ENCODE results near the gene PROCA1. TPM values are rescaled to one million over a fixed set of nuclear protein-coding genes. Genes with fewer than 3 reads are reported as not detected.

The PROCA1 gene
- total RNA-seq: 1 to 10 TPM; 6.1 to 9.0 TPM

- ATAC-seq (peak; percentile 49), DNase-seq (peak; percentile 68)
- Mint-ChIP-seq H3K27ac (peak within 1 kb of the TSS; percentile 93), H3K36me3 (peaks cover 3% of the 10 kb centered on the region), H3K9me3 (ENCODE audit: low read depth) (no peaks in the 10 kb centered on the region), H3K27me3 (peaks cover 24% of the 10 kb centered on the region), H3K4me3 (peak within 1 kb of the TSS; percentile 81), H3K4me1 (peaks cover 17% of the 10 kb centered on the region)
- CTCF ChIA-PET: interaction anchor here (0.8 to 5.3 kb wide), 11 partner anchors 8 to 67 kb away, joined by 3 to 52 read pairs (median 9); partner anchors contain the start of genes BLTP2, NEK8, RPL23A and SDF2
Measured at GRCh38 chr17:28711723-28712031, at the start of gene PROCA1. TSS of gene PROCA1 (minus strand) at chr17:28711888. CDS start at chr17:28711660, 228 bp downstream.

GRCh38 chr17:28760601-28761562 lies 49.2 kb upstream of the PROCA1 start:
- Mint-ChIP-seq H3K36me3 (peaks cover 19% of the 10 kb centered on the region), H3K9me3 (ENCODE audit: low read depth) (no peaks in the 10 kb centered on the region), H3K4me1 (peaks cover 37% of the 10 kb centered on the region), H3K27me3 (no peaks in the 10 kb centered on the region), H3K4me3 (no peak overlapping the region), H3K27ac (no peak overlapping the region)
- CTCF ChIA-PET: interaction anchor here (1.2 to 7.2 kb wide), 8 partner anchors 9 to 193 kb away, joined by 3 to 98 read pairs (median 4); partner anchors contain the start of genes DHRS13, FAM222B, FLOT2 and NEK8
- DNase-seq: no peak
- no peak for ATAC-seq

- Mint-ChIP-seq H3K4me1 (peaks cover 27% of the 10 kb centered on the region), H3K4me3 (no peak overlapping the region), H3K27ac (no peak overlapping the region), H3K9me3 (ENCODE audit: low read depth) (no peaks in the 10 kb centered on the region), H3K27me3 (no peaks in the 10 kb centered on the region), H3K36me3 (peaks cover 17% of the 10 kb centered on the region)
- CTCF ChIA-PET: interaction anchor here (7.2 kb wide), 1 partner anchor 8 kb away, joined by 98 read pairs; no protein-coding TSS in a partner anchor
- no peak for DNase-seq
- ATAC-seq: no peak
Measured at GRCh38 chr17:28759256-28759865, 47.7 kb upstream of the PROCA1 start.

GRCh38 chr17:28758411-28759121 lies 46.9 kb upstream of the PROCA1 start:
- Mint-ChIP-seq H3K36me3 (peaks cover 15% of the 10 kb centered on the region), H3K27me3 (no peaks in the 10 kb centered on the region), H3K4me3 (no peak overlapping the region), H3K9me3 (ENCODE audit: low read depth) (no peaks in the 10 kb centered on the region), H3K4me1 (peaks cover 23% of the 10 kb centered on the region), H3K27ac (no peak overlapping the region)
- CTCF ChIA-PET: interaction anchor here (1.6 to 1.9 kb wide), 2 partner anchors 10 to 31 kb away, joined by 5 to 10 read pairs; no protein-coding TSS in a partner anchor
- ATAC-seq (no peak), DNase-seq (no peak)

- CTCF ChIA-PET: interaction anchor here (1.0 to 1.3 kb wide), 3 partner anchors 8 to 197 kb away, joined by 3 to 9 read pairs (median 4); no protein-coding TSS in a partner anchor
- ATAC-seq: no peak
- peaks cover 14% of the 10 kb centered on the region for H3K36me3 Mint-ChIP-seq
- no peak for DNase-seq
- H3K27me3 Mint-ChIP-seq: no peaks in the 10 kb centered on the region
- H3K27ac Mint-ChIP-seq: no peak overlapping the region
- no peak overlapping the region for H3K4me3 Mint-ChIP-seq
- H3K4me1 Mint-ChIP-seq: peaks cover 4% of the 10 kb centered on the region
- no peaks in the 10 kb centered on the region for H3K9me3 Mint-ChIP-seq (ENCODE audit: low read depth)
Measured at GRCh38 chr17:28756049-28756804, 44.5 kb upstream of the PROCA1 start.

- Mint-ChIP-seq H3K4me3 (no peak overlapping the region), H3K36me3 (peaks cover 12% of the 10 kb centered on the region), H3K9me3 (ENCODE audit: low read depth) (no peaks in the 10 kb centered on the region), H3K27ac (no peak overlapping the region), H3K4me1 (peaks cover 2% of the 10 kb centered on the region), H3K27me3 (no peaks in the 10 kb centered on the region)
- DNase-seq (no peak), ATAC-seq (no peak)
- CTCF ChIA-PET: interaction anchor here (1.2 to 1.3 kb wide), 2 partner anchors 9 to 28 kb away, joined by 4 to 9 read pairs; no protein-coding TSS in a partner anchor
Measured at GRCh38 chr17:28755486-28755885, 43.8 kb upstream of the PROCA1 start.

GRCh38 chr17:28751600-28752366 lies 40.1 kb upstream of the PROCA1 start:
- peaks cover 5% of the 10 kb centered on the region for H3K36me3 Mint-ChIP-seq
- ATAC-seq: no peak
- H3K27ac Mint-ChIP-seq: no peak overlapping the region

GRCh38 chr17:28750178-28751047 lies 38.7 kb upstream of the PROCA1 start:
- Mint-ChIP-seq H3K36me3 (peaks cover 5% of the 10 kb centered on the region), H3K4me3 (no peak overlapping the region), H3K27ac (no peak overlapping the region), H3K9me3 (ENCODE audit: low read depth) (no peaks in the 10 kb centered on the region), H3K27me3 (no peaks in the 10 kb centered on the region), H3K4me1 (peaks cover 34% of the 10 kb centered on the region)
- DNase-seq (peak; percentile 93), ATAC-seq (peak; percentile 88)
- CTCF ChIA-PET: interaction anchor here (0.6 to 16.9 kb wide), 31 partner anchors 7 to 803 kb away, joined by 3 to 591 read pairs (median 5); partner anchors contain the start of genes DHRS13, FAM222B, FLOT2 and NEK8

More at GRCh38 chr17:28751600-28752366, 40.1 kb upstream of the PROCA1 start:
- H3K27me3 Mint-ChIP-seq: no peaks in the 10 kb centered on the region
- no peaks in the 10 kb centered on the region for H3K9me3 Mint-ChIP-seq (ENCODE audit: low read depth)
- H3K4me3 Mint-ChIP-seq: no peak overlapping the region
- DNase-seq: no peak
- H3K4me1 Mint-ChIP-seq: peaks cover 21% of the 10 kb centered on the region
- CTCF ChIA-PET: interaction anchor here (0.6 to 16.9 kb wide), 10 partner anchors 10 to 802 kb away, joined by 3 to 591 read pairs (median 3); partner anchors contain the start of genes NEK8, RPL23A and TLCD1

- DNase-seq: no peak
- Mint-ChIP-seq H3K4me3 (no peak overlapping the region), H3K27ac (no peak overlapping the region), H3K9me3 (ENCODE audit: low read depth) (no peaks in the 10 kb centered on the region), H3K36me3 (peaks cover 5% of the 10 kb centered on the region), H3K4me1 (peaks cover 37% of the 10 kb centered on the region), H3K27me3 (no peaks in the 10 kb centered on the region)
- no peak for ATAC-seq
- CTCF ChIA-PET: interaction anchor here (0.6 to 16.9 kb wide), 27 partner anchors 8 to 367 kb away, joined by 3 to 591 read pairs (median 7); partner anchors contain the start of genes DHRS13, FAM222B, FLOT2 and NEK8
Measured at GRCh38 chr17:28749516-28750177, 38.0 kb upstream of the PROCA1 start.

- Mint-ChIP-seq H3K4me1 (peaks cover 37% of the 10 kb centered on the region), H3K9me3 (ENCODE audit: low read depth) (no peaks in the 10 kb centered on the region), H3K4me3 (no peak overlapping the region), H3K36me3 (peaks cover 5% of the 10 kb centered on the region), H3K27me3 (no peaks in the 10 kb centered on the region), H3K27ac (peak overlapping the region; percentile 1)
- CTCF ChIA-PET: interaction anchor here (0.8 to 16.9 kb wide), 16 partner anchors 9 to 204 kb away, joined by 3 to 591 read pairs (median 8); partner anchors contain the start of genes FAM222B, NEK8, RPL23A and TLCD1
- DNase-seq (no peak), ATAC-seq (no peak)
Measured at GRCh38 chr17:28748852-28749515, 37.3 kb upstream of the PROCA1 start.

Measured in activated CD8-positive, alpha-beta memory T cell treated with anti-CD3 and anti-CD28 coated beads, Interleukin-2, amount 10 ng/mL, durations not matched to agents 7 days and 5 days (primary cell).